GM19035 (cell line): ENCODE results near the gene ZKSCAN3.
"Not testable (repeated sequence)": the region's sequence is repeated elsewhere in the genome, so short reads cannot be mapped to it uniquely, and the experiment has no call there.

Experiments used
- ATAC-seq: cut with Tn5 transposase; IDR thresholded peaks from one replicate; pipeline ENCODE4 v1.9.1; 2021; ENCODE audit not compliant: unreplicated experiment

Gene ZKSCAN3

DNA sequence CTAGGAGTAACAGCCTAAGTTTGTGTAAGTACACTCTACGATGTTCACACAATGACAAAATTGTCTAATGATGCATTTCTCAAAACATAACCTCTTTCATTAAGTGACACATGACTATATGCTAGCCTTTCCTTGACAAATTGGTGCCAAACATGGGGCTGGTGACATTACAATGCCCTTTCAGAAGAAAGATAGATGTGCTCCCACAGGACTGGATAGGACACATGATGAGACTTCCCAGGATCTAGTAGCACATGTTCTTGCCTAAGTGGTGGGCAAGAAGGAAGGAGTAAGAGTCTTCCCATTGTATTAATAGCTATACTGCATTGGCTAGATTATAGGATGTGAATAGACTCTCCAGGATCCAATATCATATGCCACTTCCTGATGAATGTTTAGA lies 21.5 kb downstream of the ZKSCAN3 start:
- ATAC-seq: no peak

DNA sequence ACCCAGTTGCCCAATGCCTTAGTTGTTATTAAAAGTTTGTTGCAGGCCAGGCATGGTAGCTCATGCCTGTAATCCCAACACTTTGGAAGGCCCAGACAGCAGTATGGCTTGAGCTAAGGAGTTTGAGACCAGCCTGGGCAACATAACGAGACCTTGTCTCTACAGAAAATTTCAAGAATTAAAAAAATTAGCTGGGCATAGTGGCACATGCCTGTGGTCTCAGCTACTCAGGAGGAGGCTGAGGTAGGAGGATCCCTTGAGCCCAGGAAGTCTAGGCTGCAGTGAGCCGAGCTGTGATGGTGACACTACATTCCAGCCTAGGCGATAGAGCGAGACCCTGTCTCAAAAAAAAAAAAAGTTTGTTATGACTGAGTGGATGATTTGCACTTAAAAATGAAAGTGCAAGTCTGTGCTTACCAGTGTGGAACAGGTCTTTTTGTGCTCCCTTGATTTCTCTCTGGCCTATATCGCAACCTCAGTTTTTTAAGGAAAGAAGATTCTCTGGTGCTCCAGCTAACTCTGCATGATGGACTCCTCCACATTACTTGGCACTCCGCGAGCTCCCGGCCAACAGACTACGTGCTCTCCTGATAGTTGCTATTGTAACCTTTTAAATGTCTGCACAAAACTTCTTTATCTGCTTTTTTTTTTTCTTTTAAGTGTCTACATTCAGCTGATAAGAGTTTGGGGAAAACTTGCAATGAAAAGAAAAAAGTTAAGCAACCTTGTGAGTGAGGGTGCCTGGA lies 22.1 kb downstream of the ZKSCAN3 start:
- ATAC-seq: no peak

DNA sequence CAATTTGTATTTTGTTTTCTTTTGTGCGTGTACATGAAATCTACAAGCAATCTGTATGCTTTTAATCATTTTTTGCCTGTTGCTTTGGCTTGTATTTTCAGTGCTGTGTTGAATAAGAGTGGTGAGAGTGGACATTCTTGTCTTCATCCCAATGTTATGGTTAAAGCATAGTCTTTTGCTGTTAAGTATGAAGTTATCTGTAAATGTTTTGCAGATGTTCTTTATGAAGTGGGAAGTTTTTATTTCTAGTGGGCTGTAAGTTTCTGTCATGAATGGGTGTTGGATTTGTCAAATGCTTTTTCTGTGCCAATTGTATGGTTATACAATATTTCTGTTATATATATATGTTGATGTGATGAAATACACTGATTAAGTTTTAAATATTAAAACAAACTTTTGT lies 24.2 kb downstream of the ZKSCAN3 start:
- ATAC-seq: no peak

DNA sequence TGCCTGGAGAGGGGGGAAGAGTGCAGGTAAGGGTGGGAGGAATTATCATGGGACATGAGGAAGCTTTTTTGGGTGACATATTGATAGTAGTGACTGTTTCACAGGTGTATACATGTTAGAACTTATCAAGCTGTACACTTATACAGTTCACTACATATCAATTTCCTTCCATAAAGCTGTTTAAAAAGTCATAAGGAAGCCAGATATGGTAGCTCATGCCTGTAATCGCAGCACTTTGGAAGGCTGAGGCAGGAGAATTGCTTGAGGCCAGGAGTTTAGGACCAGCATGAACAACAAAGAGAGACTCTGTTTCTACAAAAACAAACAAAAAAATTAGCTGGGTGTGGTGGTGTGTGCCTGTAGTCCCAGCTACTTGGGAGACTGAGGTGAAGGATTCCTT lies 28.1 kb downstream of the ZKSCAN3 start:
- no peak for ATAC-seq

DNA sequence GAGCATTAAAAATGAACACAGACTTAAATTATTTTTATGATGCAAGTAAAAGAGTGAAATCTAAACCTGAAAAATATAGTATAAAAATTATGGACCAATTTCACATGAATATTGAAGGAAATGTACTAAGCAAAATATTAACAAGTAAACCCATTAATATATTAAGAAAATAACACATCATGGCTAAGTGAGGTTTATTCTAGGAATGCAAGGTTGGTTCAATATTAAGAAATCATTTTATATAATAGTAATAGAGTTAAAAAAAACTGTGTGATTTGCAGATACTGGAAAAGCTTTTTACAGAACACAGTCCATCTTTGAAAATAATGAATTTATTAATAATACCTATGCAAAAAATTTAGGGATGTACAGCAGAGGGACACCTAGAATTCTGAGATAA lies 28.9 kb downstream of the ZKSCAN3 start:
- no peak for ATAC-seq

DNA sequence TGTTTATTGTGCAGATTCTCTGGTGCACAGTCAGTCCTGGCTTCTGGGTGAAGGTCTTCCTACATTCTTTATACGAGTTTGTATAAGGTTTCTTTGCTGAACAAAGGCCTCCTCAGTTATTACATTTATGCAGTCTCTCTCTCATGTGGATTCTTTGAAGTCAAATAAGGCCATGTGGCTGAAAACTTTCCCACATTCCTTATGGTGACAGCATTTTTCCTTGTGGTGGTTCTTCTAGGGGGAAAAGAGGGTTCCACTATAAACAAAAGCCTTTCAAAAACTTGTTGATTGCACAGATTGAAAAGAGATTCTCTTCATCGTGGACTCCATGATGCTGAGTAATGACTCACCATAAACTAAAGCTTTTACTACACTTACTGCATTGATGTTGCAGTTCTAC lies 30.6 kb downstream of the ZKSCAN3 start:
- ATAC-seq: no peak

DNA sequence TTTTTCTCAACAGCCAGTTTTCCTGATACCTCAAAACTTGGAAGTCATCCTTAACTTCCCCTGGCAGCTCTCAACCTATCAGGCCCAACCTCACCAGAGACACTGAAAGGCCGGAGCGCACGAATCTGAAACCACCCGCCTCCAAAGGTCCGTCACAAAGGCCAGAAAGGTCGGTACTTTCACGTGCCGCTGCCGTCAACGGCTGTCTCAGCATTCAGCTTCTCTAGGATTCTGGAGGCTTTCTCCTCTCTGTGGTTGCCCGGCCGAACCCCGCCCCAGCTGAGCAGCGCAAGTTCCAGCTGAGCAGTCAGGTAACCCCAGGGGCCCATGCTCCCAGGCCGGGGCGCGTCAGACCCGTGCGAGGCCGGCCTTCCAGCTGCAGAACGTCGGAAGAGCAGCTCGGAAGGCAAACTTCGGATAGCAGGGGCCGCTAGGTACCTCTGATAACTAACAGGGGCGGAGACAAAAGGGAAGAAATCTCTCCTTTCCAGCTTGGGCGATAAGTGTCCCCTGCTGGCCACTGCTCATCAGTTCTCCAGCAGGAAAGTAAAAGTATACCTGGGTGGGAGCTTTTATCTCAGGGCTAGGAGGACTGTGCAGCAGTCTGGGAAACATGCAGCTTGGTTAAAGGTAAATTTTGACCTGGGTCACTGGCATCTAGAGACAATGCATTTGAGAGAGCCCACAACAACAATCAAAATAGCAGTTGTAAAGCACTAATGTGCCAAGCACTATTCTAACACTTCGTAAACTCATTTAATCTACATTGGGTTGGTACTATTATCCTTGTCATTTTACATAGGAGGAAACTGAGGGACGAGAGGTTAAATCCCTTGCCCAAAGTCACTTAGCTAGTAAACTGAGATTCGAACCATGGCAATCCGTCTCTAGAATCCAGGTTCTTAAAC lies 33.7 kb downstream of the ZKSCAN3 start:
- peak; percentile 92 for ATAC-seq

DNA sequence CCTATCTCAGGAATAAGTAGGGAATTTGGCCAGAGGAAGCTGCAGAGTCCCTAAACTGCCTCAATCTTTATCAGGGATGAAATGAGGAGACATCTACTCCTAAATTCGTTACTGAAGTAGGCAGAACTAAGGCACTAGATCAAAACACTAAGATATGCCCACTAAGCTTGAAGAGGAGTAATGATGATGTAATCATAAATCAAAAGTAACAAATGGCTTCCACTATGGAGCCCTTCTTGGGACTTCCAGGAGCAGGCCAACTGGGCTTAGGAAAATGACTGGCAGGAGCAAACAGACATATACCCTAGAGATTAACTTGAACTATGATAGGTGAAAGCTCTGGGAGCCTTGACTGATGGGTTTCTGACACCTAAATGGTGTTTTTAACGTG lies 34.4 kb downstream of the ZKSCAN3 start:
- no peak for ATAC-seq

DNA sequence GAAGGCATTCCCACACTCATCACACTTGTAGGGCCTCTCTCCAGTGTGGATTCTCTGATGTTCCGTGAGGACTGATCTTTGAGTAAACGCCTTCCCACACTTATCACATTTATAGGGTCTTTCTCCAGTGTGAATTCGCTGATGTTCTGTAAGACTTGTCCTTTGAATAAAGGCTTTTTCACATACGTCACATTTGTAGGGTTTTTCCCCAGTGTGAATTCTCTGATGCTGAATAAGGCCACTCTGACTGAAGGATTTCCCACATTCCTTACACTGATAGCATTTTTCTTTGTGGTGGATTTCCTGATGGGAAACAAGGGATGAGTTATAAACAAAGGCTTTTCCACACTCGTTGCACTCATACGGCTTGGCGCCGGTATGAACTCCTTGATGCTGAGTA lies 40.9 kb downstream of the ZKSCAN3 start:
- ATAC-seq: no peak

DNA sequence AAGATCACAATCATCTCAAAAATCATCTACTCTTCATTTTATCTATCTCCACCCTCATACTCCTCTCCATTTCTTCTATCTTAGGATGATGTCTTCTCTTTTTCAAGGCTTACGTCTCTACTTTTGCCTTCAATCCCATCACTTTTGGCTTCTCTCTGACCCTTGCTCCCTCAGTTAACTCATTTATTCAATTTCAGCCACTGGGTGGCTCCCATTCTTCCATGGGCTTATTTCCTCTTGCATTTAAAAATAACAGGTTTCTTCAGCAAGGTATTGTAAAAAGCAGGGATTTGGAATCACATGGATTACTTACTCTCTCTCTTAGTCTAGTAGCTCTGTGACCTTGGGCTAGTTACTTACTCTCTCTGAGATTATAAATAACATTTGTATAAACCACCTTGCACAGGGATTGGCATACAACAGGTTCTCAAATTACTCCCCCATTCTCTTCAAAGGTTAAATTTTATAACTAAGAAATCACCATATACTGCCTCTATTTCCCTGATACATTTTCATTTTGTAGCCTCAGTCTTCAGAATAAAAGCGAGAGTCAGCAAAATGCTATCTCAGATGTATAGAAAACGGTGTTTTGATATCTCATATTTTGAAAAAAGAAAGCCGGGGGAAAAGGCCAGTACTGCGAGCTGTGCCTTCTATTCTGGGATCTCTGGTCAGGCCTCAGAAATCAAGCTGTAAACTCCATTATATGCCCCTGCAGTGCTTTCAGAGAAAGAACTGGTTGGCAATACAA lies 44.3 kb downstream of the ZKSCAN3 start:
- ATAC-seq: no peak

DNA sequence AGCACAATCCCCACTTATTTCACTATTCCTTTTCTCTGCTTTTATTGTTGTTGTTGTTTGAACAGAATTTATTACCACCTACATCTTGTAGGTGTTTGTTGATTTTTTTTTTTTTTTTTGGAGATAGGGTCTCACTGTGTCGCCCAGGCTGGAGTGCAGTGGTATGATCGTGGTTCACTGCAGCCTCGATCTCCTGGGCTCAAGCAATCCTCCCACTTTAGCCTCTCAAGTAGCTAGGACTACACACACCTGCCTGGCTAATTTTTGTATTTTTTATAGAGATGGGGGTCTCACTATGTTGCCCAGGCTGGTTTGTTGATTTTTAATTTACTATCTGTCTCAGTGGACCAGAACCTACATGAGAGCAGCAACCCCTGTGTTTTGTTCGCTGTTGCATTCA lies 46.2 kb downstream of the ZKSCAN3 start:
- no peak for ATAC-seq

DNA sequence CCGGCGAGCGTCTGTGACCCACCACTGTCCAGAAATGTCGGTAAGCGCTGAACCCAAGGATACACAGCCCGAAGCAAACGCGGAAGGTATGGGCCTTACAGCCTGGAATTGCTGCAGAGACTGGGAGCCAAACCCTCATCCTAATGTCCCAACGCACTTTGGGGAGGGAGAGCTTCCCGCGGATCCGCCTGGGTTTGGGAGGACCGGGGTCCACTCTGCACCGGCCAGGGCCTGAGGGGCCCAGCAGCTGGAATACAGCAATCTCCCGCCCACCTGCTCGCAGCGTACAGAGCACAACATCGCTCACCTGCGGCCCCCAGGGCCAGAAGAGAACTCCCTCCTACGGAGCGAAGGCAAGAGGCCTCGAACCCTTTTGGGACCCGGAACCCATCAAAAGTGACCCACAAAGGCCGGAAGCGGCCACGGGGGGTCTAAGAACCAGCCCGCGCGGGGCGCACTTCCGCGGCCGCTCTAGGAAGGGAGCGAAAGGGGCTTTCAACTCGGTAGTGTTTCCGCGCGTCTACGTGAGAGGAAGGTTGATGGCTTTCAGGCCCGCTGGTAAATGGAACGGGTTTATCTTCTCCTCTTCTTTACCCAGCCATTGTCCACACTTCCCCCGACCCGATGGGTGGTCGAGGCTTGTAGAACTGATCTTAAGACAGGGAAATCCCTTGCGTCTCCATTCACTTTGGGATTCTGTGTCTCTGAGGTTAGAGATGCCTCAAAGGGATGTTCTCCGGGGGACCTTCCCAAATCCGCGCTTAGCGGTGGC lies 49.8 kb downstream of the ZKSCAN3 start, which contains the start of gene ZSCAN12:
ZSCAN12 (minus strand) TSS at position 398 of the 772 bp plus-strand sequence. CDS start 1,342 bp downstream, outside the sequence.
- peak; percentile 86 for ATAC-seq

DNA sequence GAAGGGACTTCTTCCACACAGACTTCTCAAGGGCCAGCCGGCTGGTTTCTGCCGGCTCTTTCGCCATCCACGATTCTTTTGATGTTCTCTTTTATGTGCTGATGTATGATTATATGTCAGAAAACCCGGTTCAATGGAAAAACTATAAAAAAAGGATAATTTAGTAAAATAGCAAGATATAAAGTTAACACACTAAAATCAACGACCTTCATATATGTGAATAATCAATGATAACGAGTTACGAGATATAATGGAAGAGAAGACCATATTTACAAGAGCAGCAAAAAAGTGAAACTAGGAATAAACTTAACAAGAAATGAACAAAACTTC lies 50.3 kb downstream of the ZKSCAN3 start:
- no peak for ATAC-seq

DNA sequence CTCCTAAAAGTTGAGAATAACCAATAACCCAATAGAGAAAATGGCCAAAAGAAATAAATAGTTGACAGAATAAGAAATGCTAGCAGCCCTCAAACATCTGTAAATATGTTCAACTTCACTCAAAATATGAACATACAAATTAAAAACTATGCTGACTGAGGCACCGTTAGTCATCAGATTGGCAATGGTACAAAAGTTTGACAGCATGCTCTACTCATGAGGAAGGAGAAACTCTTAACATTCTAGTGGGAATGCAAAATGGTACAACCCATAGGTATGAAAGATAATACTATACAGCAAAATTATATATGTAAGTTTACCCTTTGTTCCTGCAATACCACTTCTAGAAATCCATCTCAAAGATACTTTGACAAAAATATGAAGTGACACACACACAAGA lies 51.4 kb downstream of the ZKSCAN3 start:
- ATAC-seq: no peak

DNA sequence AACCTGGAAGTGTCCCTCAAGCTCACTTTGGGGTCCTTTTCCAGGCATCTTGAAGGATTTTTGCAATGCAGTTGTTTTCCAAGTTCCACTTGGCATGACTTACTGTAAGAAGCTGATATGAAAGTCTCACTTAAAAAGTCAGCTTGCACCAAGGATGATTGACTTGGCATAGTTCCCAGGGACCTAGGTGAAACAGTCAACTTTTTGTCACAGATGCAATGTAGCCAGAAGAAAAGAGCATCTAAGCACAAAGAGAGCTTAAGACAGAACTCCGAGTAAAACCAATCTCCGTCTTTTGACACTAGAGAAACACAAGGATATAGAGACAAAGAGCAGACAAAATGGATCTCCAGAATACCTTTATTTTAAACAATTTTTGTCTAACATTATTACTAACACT lies 52.5 kb downstream of the ZKSCAN3 start:
- ATAC-seq: no peak

DNA sequence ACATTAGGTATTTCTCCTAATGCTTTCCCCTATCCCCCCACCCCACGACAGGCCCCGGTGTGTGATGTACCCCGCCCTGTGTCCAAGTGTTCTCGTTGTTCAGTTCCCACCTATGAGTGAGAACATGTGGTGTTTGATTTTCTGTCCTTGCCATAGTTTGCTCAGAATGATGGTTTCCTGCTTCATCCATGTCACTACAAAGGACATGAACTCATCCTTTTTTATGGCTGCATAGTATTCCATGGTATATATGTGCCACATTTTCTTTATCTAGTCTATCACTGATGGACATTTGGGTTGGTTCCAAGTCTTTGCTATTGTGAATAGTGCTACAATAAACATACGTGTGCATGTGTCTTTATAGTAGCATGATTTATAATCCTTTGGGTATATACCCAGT lies 54.2 kb downstream of the ZKSCAN3 start:
- not testable (repeated sequence) for ATAC-seq

DNA sequence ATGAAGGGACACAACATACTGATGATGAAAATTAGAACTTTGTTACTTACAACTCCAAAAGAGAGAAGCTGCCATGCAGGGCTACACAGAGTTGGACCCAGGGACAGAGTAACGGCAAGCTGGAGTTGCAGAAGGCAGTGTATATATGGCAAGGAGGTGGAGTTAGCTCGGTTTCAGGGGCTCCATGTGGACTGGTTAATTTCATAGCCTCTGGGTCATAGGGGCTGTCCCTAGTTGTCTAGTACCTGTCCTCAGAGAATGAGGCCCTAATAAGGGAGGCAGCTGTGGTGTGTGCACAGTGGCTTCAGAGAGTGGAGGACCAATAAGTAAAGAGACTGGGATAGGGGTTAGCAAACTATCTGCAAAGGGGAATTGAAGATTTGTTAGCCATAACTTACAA lies 57.7 kb downstream of the ZKSCAN3 start:
- ATAC-seq: no peak

DNA sequence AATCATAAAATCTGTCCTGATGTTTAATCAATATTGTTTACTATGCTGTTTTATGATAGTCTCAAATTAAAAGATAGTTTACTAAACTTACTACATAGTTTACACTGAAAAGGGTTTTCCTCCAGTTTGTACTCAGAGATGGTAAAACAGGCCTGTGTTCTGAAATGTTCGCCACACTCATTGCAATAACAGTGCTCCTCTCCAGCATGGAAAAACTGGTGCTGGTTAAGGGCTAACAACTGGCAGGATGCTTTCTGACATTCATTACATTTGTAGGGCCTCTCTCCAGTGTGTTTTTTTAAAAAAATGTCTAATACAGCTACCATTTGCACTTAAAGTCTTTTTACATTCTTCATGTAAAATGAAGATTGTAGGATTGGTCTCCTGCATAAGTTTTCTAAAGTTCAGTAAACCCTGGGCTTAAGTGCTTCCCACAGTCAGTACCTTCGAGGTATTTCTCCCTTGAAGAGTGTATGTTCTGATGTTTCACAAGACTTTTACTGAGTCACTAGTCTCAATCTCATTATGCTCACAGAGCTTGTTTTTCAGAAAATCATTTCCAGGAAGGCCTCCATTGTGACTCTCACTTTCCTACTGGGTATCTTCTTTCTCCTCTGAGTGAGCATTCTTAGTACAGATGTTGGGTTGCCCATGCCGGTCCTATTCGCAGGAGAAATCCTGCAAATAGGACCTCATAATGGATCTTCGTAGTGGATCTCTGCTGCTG lies 58.5 kb downstream of the ZKSCAN3 start:
- ATAC-seq: no peak

DNA sequence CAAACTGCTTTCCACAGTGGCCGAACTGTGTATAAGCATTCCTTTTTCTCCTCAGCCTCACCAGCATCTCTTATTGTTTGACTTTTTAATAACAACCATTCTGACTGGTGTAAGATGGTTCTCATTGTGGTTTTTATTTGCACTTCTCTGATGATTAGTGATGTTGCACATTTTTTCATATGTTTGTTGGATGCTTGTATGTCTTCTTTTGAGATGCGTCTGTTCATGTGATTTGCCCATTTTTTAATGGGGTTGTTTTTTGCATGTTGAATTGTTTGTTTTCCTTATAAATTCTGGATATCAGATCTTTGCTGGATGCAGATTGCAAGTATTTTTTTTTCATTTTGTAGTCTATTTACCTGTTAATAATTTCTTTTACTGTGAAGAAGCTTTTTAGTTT lies 61.0 kb downstream of the ZKSCAN3 start:
- no peak for ATAC-seq

DNA sequence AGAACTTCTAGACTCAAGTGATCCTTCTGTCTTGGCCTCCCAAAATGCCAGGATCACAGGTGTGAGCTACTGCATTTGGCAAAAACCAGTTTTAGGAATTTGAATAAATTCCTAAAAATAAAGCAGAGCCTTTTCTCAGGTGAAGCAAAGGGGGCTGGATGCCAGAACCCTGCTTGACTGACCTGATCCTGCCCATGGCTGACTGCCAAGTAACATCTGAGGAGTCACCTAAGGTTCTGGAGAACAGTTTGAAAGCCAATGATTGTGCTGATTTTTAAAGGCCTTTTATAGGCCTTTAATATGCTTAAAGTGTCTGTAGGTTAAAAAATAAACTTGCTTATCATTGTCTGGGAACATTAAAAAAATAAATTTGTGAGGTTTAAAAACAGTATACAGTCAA lies 63.9 kb downstream of the ZKSCAN3 start:
- no peak for ATAC-seq
